ENCODE results near the gene MTHFR.

MTHFR gene

DNA sequence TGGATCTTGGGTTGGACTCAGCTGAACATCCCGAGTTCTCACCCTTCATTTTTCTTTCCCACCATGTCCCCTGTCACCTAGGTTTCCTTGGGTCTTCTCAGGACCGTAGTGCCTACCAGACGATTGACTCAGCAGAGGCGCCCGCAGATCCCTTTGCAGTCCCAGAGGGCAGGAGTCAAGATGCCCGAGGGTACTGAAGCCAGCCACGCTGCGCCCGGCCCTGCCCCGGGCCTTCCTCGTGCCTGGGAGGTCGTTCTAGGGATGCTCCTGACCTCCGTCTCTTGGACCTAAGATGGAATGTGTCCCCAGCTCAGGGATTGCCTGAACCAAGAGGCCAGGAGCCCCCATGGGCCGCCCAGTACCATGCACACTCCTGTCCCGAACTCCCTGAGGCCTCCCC lies 55.8 kb downstream of the MTHFR start:
- no peak overlapping the region for H3K4me3 ChIP-seq (ENCODE audit: low read depth, low read length)
- no peaks in the 10 kb centered on the region for H3K27me3 ChIP-seq (ENCODE audit: control insufficient read depth, insufficient read depth, low read length)
- peaks cover 46% of the 10 kb centered on the region for H3K36me3 ChIP-seq (ENCODE audit: control insufficient read depth, insufficient read depth, low read length)
- H3K4me1 ChIP-seq (ENCODE audit: control insufficient read depth, insufficient read depth, low read length), result peaks cover 16% of the 10 kb centered on the region
- H3K9me3 ChIP-seq (ENCODE audit: control insufficient read depth, insufficient read depth, low read depth, low read length), result no peaks in the 10 kb centered on the region
- no peak overlapping the region for H3K27ac ChIP-seq (ENCODE audit: low read depth, low read length)
- no peak overlapping the region for H3K9ac ChIP-seq (ENCODE audit: low read length)

- no peak overlapping the region for H3K27ac ChIP-seq (ENCODE audit: low read depth, low read length)
Observed at GRCh38 chr1:11749203-11749689, 56.5 kb downstream of the MTHFR start.

DNA sequence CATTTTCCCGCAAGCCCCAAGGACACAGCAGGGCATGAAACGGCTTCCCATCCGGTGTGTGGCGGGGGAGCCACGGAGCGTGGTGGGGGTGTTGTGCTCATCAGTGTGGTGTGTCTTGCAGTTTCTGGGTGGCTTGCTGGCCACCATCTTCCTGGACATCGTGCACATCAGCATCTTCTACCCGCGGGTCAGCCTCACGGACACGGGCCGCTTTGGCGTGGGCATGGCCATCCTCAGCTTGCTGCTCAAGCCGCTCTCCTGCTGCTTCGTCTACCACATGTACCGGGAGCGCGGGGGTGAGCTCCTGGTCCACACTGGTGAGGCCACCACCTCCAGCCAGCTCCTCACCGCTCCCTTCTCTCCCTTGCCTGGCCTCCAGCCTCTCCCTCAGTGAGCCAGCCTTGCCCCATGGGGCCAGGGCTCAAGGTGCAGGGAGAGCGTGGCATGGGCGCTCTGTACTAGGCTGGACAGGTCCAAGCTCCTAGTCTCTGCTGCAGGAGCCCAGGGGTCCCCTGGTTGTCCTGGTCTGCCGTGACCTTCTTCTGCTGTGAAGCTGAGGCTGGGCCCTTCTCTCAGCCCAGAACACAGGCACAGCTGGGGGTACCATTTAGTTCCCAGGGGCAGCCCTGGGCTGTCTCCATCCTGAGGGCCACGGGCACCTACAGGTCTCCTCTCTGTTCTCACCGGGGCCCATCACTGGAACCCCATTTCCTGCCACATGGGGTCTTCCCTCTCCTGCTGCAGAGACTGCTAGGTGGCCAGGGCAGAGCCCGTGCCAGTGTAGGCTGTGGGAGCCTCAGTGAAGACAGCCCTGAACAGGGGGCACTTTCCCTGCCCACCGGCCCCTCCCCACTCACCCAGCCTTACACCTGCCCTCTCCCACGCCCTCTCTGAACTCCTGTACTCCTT lies 57.2 kb downstream of the MTHFR start:
- Histone ChIP-seq H3K4me3 (ENCODE audit: low read depth, low read length) (no peak overlapping the region), H3K36me3 (ENCODE audit: control insufficient read depth, insufficient read depth, low read length) (peaks cover 46% of the 10 kb centered on the region), H3K27ac (ENCODE audit: low read depth, low read length) (no peak overlapping the region), H3K9ac (ENCODE audit: low read length) (no peak overlapping the region), H3K9me3 (ENCODE audit: control insufficient read depth, insufficient read depth, low read depth, low read length) (no peaks in the 10 kb centered on the region), H3K27me3 (ENCODE audit: control insufficient read depth, insufficient read depth, low read length) (no peaks in the 10 kb centered on the region), H3K4me1 (ENCODE audit: control insufficient read depth, insufficient read depth, low read length) (peaks cover 10% of the 10 kb centered on the region)

More at GRCh38 chr1:11749203-11749689, 56.5 kb downstream of the MTHFR start:
- Histone ChIP-seq H3K9me3 (ENCODE audit: control insufficient read depth, insufficient read depth, low read depth, low read length) (no peaks in the 10 kb centered on the region), H3K4me3 (ENCODE audit: low read depth, low read length) (no peak overlapping the region), H3K36me3 (ENCODE audit: control insufficient read depth, insufficient read depth, low read length) (peaks cover 46% of the 10 kb centered on the region), H3K9ac (ENCODE audit: low read length) (no peak overlapping the region), H3K27me3 (ENCODE audit: control insufficient read depth, insufficient read depth, low read length) (no peaks in the 10 kb centered on the region), H3K4me1 (ENCODE audit: control insufficient read depth, insufficient read depth, low read length) (peaks cover 16% of the 10 kb centered on the region)

GRCh38 chr1:11746795-11747487 lies 58.8 kb downstream of the MTHFR start:
- no peak overlapping the region for H3K4me3 ChIP-seq (ENCODE audit: low read depth, low read length)
- no peak overlapping the region for H3K9ac ChIP-seq (ENCODE audit: low read length)
- H3K27me3 ChIP-seq (ENCODE audit: control insufficient read depth, insufficient read depth, low read length), result no peaks in the 10 kb centered on the region
- peaks cover 46% of the 10 kb centered on the region for H3K36me3 ChIP-seq (ENCODE audit: control insufficient read depth, insufficient read depth, low read length)
- H3K9me3 ChIP-seq (ENCODE audit: control insufficient read depth, insufficient read depth, low read depth, low read length), result no peaks in the 10 kb centered on the region
- no peaks in the 10 kb centered on the region for H3K4me1 ChIP-seq (ENCODE audit: control insufficient read depth, insufficient read depth, low read length)
- H3K27ac ChIP-seq (ENCODE audit: low read depth, low read length), result no peak overlapping the region

- Histone ChIP-seq H3K4me3 (ENCODE audit: low read depth, low read length) (no peak overlapping the region), H3K27ac (ENCODE audit: low read depth, low read length) (no peak overlapping the region), H3K4me1 (ENCODE audit: control insufficient read depth, insufficient read depth, low read length) (no peaks in the 10 kb centered on the region), H3K36me3 (ENCODE audit: control insufficient read depth, insufficient read depth, low read length) (peaks cover 45% of the 10 kb centered on the region), H3K9me3 (ENCODE audit: control insufficient read depth, insufficient read depth, low read depth, low read length) (no peaks in the 10 kb centered on the region), H3K27me3 (ENCODE audit: control insufficient read depth, insufficient read depth, low read length) (no peaks in the 10 kb centered on the region), H3K9ac (ENCODE audit: low read length) (no peak overlapping the region)
Observed at GRCh38 chr1:11746092-11746491, 59.7 kb downstream of the MTHFR start.

DNA sequence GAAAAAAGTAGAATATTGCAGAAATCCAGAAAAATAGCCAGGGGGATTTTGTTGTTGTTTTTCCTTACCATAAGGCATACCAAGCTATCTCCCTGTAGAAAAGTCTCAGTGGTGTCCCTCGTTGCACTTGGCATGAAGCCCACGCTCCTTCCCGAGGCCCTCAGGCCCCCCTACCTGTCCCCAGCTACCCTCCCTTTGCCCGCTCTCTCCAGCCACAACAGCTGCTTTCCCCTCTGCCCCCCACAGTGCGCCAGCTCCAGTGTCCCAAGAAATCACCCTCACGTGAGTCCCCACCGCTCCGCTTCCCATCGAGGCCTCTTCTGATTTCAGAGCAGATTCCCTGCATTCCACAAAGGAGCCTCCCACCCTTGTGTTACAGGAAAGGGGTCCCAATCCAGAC lies 61.5 kb downstream of the MTHFR start:
- Histone ChIP-seq H3K27ac (ENCODE audit: low read depth, low read length) (no peak overlapping the region), H3K27me3 (ENCODE audit: control insufficient read depth, insufficient read depth, low read length) (no peaks in the 10 kb centered on the region), H3K9ac (ENCODE audit: low read length) (no peak overlapping the region), H3K4me1 (ENCODE audit: control insufficient read depth, insufficient read depth, low read length) (peaks cover 5% of the 10 kb centered on the region; the same call in 1 of the 2 replicates), H3K4me3 (ENCODE audit: low read depth, low read length) (no peak overlapping the region), H3K36me3 (ENCODE audit: control insufficient read depth, insufficient read depth, low read length) (peaks cover 27% of the 10 kb centered on the region), H3K9me3 (ENCODE audit: control insufficient read depth, insufficient read depth, low read depth, low read length) (no peaks in the 10 kb centered on the region)

GRCh38 chr1:11741919-11742558 lies 63.7 kb downstream of the MTHFR start:
- H3K9ac ChIP-seq (ENCODE audit: low read length), result no peak overlapping the region
- H3K4me1 ChIP-seq (ENCODE audit: control insufficient read depth, insufficient read depth, low read length), result peaks cover 12% of the 10 kb centered on the region
- no peak overlapping the region for H3K27ac ChIP-seq (ENCODE audit: low read depth, low read length)
- no peaks in the 10 kb centered on the region for H3K27me3 ChIP-seq (ENCODE audit: control insufficient read depth, insufficient read depth, low read length)
- no peaks in the 10 kb centered on the region for H3K9me3 ChIP-seq (ENCODE audit: control insufficient read depth, insufficient read depth, low read depth, low read length)
- peaks cover 14% of the 10 kb centered on the region for H3K36me3 ChIP-seq (ENCODE audit: control insufficient read depth, insufficient read depth, low read length)
- no peak overlapping the region for H3K4me3 ChIP-seq (ENCODE audit: low read depth, low read length)

- Histone ChIP-seq H3K27me3 (ENCODE audit: control insufficient read depth, insufficient read depth, low read length) (no peaks in the 10 kb centered on the region), H3K9me3 (ENCODE audit: control insufficient read depth, insufficient read depth, low read depth, low read length) (no peaks in the 10 kb centered on the region), H3K36me3 (ENCODE audit: control insufficient read depth, insufficient read depth, low read length) (peaks cover 11% of the 10 kb centered on the region), H3K9ac (ENCODE audit: low read length) (no peak overlapping the region), H3K4me3 (ENCODE audit: low read depth, low read length) (no peak overlapping the region), H3K27ac (ENCODE audit: low read depth, low read length) (no peak overlapping the region), H3K4me1 (ENCODE audit: control insufficient read depth, insufficient read depth, low read length) (peaks cover 15% of the 10 kb centered on the region)
Observed at GRCh38 chr1:11741482-11741881, 64.3 kb downstream of the MTHFR start.

- H3K36me3 ChIP-seq (ENCODE audit: control insufficient read depth, insufficient read depth, low read length), result peaks cover 2% of the 10 kb centered on the region
- no peaks in the 10 kb centered on the region for H3K27me3 ChIP-seq (ENCODE audit: control insufficient read depth, insufficient read depth, low read length)
- no peak overlapping the region for H3K27ac ChIP-seq (ENCODE audit: low read depth, low read length)
- H3K4me3 ChIP-seq (ENCODE audit: low read depth, low read length), result no peak overlapping the region
- H3K9ac ChIP-seq (ENCODE audit: low read length), result no peak overlapping the region
- peaks cover 18% of the 10 kb centered on the region for H3K4me1 ChIP-seq (ENCODE audit: control insufficient read depth, insufficient read depth, low read length)
- no peaks in the 10 kb centered on the region for H3K9me3 ChIP-seq (ENCODE audit: control insufficient read depth, insufficient read depth, low read depth, low read length)
Observed at GRCh38 chr1:11740258-11741192, 65.2 kb downstream of the MTHFR start.

- H3K36me3 ChIP-seq (ENCODE audit: control insufficient read depth, insufficient read depth, low read length), result no peaks in the 10 kb centered on the region
- H3K27ac ChIP-seq (ENCODE audit: low read depth, low read length), result no peak overlapping the region
- H3K4me3 ChIP-seq (ENCODE audit: low read depth, low read length), result no peak overlapping the region
- H3K4me1 ChIP-seq (ENCODE audit: control insufficient read depth, insufficient read depth, low read length), result peaks cover 21% of the 10 kb centered on the region
- H3K9ac ChIP-seq (ENCODE audit: low read length), result no peak overlapping the region
- no peaks in the 10 kb centered on the region for H3K27me3 ChIP-seq (ENCODE audit: control insufficient read depth, insufficient read depth, low read length)
- H3K9me3 ChIP-seq (ENCODE audit: control insufficient read depth, insufficient read depth, low read depth, low read length), result no peaks in the 10 kb centered on the region
Observed at GRCh38 chr1:11738783-11739182, 67.0 kb downstream of the MTHFR start.

All from HUES6 (cell line).